ENCODE results near the gene TSC22D3. TPM values are rescaled to one million over a fixed set of nuclear protein-coding genes. Genes with fewer than 3 reads are reported as not detected.

The TSC22D3 gene
- total RNA-seq, 1 donor from 2014 or later: 46.2 TPM

DNA sequence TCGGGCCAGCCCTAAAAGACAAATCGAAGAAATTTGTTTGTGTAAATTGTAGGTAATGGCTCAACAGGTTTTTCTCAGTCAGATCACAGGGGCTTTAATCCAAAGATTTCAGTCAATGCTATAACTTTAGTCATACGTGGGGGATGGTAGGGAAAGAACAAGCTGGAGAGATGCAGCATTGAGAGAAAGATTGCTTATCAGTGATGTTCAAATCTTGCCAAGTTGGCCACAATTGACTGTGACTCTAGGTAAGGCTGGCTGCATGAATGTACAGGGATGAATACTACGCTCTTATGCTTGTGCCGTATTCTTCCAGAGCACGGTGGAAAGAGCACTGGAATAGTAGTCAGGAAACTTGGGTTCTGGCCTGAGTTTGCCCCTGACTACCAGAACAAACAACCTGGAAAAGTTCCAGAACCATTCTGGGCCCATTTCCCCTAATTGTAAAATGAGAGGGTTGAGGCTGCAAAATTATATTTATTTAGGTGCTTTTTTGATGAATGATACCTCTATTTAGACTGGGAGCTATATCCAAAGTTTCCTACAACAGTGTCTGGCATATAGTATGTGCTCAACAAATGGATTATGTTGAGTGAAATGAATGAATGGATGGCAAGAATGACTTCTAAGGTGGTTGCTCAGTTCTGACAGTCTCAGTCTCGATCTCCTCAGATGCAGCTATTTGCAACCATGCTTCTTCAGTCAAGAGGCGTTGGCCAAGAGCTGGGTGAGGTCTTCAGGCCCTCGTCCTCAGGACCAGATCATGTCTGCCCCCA is 44.4 kb downstream of the TSC22D3 start:
- ATAC-seq: no peak

DNA sequence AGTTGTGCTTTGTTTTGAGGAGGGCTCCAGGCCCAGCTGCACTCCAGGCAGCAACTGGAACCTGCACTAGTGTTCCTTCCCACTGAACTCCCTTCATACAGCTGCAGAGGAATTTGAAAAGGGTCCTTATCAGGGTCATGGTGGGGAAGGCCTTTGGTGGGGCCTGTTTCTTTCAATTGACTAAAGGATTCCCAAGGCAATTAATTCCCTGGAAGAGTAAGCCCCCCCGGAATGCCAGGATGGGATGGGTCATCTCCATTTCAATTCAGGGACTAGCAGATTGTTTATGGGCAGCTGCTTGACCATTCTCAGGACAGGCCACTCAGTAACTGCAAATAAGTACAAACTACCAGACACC is 45.3 kb downstream of the TSC22D3 start:
- no peak for ATAC-seq

DNA sequence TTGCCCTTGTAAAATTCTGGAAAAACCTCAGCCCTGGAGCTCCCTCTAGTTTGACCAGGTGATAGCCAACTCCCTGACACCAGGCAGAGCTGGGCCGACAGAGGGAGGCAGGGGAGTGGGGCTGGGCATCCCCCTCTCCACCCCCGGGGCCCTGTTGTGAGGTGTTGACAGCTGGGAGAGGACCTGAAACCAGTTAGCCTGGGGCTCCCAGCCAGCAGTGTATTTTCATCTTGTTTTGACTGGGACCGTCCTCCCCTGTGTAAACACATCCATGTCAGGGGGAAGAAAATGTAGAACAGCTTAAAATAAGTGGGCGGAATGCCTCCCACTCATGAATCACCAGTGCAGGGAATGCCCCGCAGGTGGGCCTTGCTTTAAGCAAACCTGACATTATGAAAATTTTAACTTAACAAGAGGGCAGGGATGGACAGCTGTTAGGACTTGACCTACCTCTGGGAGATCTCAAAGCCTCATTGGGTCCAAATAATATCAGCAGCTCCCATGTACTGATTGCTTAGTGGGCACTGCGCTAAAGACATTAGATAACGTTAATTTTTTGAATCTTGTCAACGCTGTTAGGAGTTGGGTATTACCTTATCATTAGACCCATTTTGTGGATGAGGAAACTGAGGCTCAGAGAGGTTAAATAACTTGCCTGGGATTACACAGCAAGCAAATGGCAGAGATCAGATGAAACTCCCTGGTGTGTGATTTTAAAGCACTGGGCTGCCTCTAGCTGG is 45.9 kb downstream of the TSC22D3 start:
- ATAC-seq: no peak

DNA sequence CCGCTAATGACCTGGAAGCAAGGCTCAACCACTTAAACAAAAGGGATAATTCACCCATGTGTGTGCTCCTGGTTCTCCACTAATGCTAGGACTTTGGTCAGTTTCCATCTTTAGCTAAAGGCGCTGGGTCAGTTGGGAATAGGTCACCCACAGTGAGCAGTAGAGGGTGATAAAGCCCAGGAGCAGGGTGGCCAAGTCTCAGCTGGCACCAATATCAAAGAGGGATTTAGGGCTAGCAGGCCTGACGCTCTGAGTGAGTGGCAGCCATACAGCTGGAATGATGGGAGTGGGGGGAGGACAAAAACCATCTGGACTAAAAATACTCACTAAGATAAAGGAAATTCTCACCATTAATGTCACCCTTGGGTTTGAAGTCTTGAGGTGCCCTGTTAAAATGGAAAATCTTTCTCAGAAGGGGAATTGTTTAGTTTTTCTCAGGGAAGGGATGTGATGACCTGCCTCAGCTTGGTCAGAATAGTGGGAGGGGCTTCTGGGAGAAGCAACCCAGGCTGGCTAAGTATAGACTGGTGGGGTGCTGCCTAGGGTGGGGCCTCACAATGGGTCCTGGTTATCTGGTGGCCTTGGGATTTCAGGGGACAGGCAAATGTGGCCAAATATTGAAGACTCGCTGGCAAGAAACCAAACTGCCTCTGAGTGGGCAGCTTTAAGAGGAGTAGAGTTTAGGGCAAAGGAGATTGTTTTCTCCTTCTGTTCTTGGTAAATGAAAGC is 47.1 kb downstream of the TSC22D3 start:
- no peak for ATAC-seq

DNA sequence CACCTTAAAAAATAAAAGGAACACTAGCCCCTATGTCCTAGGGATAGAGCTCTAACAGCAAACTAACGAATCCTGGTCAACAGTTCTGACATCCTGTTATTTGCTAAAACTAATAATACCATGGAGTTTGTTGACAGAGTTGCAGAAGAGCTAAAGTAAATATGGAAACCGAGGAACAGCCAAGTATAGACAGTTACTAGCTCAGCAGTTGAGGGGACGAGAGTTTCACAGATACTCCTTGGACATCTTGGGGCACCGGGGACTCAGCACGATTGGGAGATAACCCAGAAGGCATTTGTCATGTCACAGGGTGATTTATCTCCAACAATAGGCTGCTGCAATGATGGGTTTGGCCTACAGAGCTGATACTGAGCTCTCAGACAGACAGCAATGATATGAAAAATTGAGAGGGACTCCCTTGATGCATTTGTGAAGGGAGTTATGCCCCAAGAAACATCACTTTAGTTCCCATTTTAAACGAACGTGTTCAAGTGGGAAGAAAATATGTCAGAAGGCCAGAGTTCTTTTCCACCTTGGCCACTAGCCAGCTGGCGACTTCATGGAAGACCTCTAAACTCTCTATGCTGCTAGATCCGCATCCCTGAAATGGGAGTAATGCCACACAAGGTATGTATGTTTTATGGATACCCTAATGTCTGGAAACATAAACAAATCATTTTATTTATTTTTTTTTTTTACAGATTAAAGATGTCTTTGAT is 48.6 kb downstream of the TSC22D3 start:
- no peak for ATAC-seq

DNA sequence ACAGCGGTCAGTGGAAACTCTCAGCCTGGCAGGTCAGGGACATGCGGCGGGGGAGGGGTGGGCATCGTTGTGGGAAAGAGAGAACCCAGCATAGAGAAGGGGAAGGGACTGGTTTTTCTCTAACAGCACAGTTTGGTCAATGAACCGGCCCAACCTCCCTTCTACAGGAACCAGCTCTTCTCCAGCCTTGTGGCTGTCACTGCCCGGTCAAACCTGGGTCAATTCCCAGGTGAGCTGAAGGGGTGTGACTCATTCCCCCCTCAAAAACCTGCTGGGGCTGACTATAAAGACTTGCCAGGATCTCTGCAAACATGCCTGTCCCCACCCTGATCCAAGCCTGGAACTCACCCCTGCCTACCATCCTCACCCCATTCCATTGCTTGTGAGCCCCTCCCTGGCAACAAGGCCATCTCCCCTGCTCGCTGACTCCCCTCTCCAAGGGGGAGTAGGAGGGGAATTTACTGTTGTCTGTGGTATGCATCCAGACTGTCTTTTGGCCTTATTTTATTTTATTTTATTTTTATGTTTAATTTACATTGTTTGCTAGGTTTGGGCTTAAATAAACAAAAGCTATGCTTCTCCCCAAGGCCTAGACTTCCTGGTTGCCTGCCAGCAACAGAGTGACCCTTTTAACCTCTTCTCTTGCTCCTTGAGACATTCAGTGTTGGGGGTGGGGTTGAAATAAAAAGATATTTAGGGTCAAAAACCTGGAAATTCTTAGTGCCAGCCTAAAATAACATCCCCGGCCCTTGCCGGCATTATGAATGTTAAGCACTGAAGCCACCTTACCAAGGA is 49.6 kb downstream of the TSC22D3 start:
- ATAC-seq: peak; percentile 94

DNA sequence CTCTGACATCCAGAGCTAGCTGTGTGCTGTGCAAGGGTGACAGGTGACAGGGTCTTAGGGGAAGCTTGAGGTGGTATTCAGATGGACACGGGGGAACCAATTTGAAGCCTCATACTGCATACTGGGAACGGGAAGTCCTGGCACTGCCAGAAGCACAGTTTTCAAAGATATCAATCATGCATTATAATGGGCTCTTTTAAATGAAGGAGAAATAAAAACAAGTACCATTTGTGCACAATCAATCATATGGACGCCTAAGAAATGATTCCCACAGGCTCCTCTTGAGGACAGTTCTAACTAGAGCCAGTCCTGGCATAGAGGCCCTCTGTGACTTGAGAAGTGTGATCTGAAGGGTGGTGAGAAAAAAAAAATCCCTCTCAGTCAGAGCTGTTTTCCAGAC is 50.9 kb downstream of the TSC22D3 start:
- no peak for ATAC-seq

DNA sequence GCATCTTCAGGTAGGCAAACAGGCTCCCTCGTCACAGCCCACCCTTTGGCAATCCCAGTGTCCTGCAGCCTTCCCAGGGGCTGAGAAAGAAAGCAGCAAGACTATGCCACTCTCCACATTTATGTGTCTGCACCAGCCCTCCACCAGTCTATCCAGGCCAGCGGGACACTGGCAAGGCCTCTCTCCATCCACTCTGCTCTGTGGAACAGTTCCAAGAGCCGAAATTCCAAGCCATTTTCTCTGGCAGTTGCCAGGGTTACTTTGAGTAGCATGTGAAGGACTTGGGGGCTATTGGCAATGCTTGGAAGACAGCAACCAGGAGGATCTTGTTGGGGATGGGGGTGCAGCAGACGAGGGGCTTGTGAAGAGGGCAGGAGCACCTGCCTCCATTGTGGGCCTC is 52.1 kb downstream of the TSC22D3 start:
- ATAC-seq: no peak

DNA sequence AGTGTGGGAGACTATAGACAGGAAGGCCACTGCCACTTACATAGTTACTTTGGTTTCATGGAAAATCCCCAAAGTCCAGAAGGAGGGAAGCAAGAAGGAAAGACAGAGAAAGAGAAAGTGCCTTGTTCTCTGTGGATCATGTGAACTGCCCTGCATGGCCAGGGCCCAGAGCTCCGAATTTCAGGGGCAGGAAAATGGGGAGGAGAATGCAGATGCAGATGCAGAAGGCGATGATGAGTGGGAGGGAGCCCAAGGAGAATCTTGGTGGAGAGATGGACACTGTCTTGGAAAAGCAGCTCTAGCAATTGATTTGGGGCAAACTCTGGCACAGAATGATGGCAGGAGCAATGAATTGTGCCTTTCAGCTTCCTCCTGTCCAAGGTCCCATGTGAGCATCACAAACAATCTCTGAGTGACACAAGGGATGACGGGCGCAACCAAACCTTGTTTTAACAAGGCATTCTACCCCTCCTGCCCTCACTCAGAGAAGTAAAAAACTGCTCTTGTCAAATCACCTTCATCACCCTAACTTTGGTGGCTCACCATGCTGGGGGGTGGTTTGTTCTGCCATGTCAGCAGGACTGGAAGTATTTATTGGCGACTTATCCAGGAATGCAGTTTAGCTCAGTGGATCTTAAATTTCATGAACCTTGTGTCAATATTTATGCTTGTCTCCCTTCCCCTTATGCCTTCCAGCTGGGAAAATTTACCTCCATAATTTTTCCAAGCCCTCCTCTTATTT is 53.5 kb downstream of the TSC22D3 start:
- no peak for ATAC-seq

DNA sequence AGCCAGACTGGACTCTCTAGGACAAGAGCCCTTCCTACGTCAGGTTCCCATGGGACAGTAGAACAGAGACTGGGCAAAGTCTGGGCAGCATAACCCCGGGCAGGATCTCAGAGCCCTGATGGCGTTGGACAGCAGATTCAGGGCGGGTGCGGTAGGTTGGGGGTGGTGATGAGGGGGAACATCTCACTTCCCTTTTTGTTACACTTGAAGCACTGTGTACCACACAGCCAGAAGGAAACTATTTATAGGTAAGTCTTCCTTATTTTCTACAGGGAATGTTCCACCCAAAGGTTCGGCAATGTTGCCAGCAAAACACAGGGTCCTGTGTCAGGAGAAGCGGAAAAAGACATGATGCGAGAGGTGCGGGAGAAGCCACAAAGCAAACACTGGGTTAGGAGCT is 54.3 kb downstream of the TSC22D3 start:
- no peak for ATAC-seq

DNA sequence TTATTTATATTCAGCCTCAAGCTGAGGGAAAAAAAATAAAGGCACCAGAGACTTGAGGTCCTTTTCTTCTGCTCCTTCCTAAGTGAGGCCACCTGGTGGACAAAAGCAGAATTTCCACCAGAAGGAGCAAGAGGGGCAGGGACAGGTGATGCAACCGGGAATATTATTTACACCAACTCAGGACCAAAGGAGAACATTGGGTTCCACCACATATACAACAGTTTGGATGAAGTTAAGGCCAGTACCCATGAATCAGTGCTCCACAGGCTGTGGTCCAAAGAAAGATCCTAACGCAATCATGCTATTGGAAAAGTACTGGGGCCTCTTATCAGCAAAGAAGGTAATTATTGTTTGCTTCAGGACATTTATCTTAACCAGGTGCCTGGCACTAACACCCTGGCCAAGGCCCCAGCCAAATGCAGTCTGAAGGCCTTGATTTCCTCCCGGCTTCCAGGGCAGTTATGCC is 57.4 kb downstream of the TSC22D3 start:
- ATAC-seq: peak; percentile 42

DNA sequence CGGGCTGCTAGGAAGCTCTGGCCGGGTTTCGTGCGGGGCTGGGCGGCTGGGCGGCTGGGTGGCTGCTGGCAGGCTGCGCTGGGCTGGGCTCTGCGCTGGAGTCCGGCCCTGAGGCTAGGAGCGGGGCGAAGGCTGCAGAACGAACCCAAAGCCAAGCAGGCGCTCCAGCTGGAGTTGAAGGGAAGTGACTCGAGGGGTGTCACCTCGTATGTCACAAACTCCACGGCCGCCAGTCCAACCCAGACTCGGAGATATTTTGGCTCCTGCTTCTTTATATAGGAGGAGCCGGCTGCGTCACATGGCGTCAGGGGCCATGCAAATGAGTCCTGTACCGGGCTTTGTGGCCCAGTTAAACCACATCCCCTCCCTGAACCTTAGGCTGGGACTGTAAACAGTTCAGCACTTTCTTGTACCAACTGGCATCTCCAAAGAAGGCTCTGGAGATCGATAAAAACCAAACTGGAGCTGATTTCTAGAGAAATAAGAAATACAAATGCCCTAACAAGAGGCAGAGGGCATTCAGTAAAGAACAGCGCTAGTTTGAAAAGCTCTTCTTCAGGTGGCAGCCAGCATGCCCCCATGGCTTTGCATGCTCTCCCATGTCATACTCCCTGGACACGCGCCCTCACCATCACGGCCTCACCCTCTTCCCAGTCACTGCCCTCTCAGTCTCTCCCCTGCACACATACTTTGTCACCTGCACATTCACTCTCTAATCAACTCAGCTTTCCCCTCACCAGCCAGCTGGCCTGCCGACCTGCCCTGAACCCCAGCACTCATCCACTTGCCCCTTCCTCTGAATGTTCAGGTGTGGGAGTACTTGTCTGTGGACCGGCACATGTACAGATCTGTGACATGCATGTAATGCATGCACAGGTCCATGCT is 58.5 kb downstream of the TSC22D3 start:
- peak; percentile 81 for ATAC-seq

DNA sequence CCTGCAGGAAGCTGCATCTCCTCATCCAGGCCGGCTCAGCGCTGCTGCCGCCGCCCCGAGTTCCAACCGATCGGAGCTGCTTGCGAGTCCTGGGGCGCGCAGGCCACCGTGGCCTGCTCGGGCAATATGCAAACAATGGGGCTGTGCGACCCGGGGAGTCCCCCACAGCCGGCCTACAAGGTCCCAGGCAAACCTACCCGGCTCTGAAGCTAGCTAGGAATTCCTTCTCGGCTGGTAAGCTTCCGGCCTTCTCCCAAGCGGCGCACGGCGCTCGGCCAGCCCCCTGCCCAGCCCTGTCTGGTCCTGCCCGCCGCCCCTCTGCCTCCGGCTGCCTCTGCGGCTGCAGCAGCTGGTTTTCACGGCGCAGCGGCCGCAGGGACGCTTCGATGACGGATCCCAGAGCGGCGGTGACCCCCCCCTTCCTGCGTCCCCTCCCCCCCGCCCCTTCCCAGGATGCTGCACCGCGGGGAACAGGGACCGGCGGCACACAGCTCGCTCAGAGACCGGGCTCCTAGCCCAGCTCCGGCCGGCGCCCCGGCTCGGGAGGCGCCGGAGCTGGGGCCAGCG is 59.4 kb downstream of the TSC22D3 start:
- ATAC-seq: peak; percentile 6

DNA sequence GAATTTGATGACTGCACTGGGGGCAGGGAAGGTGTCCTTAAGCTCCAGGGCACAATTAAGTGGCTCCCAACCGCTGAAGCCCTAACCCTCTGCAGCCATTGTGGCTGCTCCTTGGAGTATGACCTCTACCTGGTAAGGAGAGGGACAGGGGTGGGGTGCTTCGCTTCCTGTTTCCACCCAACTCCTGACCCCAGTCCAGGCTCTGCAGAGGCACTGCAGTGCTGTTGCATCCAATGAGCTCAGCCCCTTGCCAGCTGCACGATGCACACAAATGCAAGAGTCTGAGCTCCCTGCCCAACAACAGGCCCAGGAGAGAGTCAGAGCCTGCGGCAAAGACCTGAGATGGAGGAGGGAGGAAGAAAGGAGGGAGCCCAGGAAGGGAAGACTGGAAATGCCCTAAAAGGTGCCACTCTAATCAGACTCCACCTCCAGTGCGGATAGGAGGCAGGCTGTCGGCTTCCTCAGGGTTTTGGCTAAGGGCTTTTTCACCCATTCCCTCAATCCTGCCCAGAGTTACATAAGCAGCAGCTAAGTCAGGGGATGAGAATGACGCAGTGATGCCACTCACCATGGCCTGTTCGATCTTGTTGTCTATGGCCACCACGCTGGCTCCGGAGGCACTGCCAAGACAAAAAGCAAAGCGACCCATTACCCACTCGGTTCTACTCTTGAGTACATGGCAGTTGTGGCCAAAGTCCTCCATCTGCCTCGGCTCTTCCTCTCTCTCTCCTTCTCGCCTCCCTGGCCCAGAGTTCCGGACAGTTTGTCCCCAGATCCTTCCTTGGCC is 60.1 kb downstream of the TSC22D3 start:
- peak; percentile 32 for ATAC-seq

DNA sequence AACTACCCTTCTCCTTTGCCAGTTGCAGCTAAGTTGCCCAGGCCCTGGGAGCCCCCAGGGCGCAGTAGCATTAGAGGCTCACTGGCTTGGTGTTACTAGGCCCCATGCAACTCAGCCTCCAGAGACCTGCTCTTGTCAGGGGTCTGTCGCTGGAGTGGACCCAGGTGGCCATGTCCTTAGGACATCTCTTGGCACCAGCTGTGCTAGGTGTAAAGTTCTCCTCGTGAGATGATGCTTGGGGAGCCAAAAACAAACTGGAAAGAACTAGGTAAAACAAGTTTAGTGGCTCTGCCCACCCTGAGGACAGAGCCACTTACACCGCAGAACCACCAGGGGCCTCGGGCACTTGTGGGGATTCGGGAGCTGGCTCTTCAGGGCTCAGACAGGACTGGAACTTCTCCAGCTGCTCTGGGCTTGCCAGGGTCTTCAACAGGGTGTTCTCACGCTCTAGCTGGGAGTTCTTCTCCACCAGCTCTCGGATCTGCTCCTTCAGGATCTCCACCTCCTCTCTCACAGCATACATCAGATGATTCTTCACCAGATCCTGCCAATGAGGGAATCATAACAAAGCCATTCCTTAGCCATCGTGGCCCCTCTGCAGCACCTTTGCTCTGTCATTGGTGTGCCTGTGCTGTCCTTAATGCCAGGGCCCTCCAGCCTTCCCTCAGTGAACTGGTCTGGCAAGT is 61.2 kb downstream of the TSC22D3 start:
- no peak for ATAC-seq

DNA sequence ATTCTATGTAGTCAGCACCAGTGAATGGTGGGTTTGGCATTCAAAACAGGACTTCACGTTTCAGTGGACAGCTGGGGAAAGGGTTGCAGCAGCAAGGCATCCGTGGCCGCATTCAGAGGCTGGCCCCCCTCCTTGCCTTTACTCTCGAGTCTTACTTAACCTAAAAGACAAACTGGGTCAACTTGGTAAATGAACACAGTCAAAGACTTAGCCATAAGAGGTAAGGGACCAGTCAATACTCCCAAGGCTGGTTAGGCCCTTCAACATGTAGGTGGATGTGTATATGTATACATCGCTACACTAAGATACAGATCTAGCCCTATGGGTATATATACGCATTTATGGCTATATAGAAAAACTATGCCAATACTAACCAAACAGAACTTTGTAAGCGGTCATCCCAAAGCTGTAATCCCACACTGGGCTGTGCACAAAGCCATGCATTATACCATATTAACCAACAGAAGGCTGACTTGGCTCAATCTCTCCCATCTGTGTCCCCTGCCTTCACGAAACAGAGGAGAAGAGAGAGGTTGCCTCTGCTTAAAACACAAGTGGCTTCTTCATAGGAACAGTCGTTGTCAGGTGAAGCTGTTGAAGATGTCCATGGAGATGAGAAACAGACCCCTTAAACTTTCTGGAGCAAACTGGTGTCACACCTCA is 61.9 kb downstream of the TSC22D3 start:
- no peak for ATAC-seq

DNA sequence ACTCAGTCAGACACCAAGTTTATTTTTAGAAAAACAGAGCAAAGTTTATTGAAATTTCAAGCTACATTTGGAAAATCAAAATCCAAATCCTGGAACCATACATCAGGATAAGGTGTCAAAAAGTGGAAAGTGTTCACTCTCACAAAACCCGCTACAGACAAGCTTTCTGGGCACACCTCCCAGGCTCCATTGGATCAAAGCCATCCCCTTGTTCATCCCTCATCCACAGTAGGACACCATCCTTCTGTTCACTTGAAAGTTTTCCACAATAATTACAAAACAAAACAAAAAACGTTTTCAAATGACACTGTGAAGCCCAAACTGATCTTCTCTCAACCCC is 62.4 kb downstream of the TSC22D3 start:
- no peak for ATAC-seq
